SK-N-SH (cell line): ENCODE data around the gene SHLD2. TPM values are rescaled to one million over a fixed set of nuclear protein-coding genes. Genes with fewer than 3 reads are reported as not detected.
"Not testable (repeated sequence)": the region's sequence is repeated elsewhere in the genome, so short reads cannot be mapped to it uniquely, and the experiment has no call there.

Source experiments
- CTCF ChIA-PET: fragments of 300-600, 350-600 bp; formaldehyde crosslinking; extraction: SDS; loops from one replicate; lab custom pipeline; 2021; lab: Yijun Ruan, JAX
- POLR2A ChIA-PET: fragments of 350-600 bp; sonication (Branson Sonifier 250); formaldehyde crosslinking; extraction: SDS; loops from one replicate; lab custom pipeline; 2020; ENCODE audit warnings: antibody characterized with exemption, inconsistent platforms; lab: Yijun Ruan, JAX
- DNase-seq: peaks from one replicate; pipeline ENCODE4 v3.0.0; 2012
- H2AFZ ChIP-seq: fragments of 200-600 bp; sonication (generic); 2 replicates; pipeline ENCODE4 v1.8.1; 2016; ENCODE audit warnings: antibody characterized with exemption, mild to moderate bottlenecking, low read depth
- H3F3A ChIP-seq: fragments of 200-600 bp; sonication (generic); replicated peaks from 2 replicates; pipeline ENCODE3; 2016; ENCODE audit warnings: antibody characterized with exemption, mild to moderate bottlenecking; ENCODE audit not compliant: insufficient read depth
- H3K27ac ChIP-seq, 2 experiments: fragments of 200-500 bp in 1 of 2; fragments of 200-600 bp in 1 of 2; sonication (Bioruptor generic) in 1 of 2; sonication (generic), shearing (Covaris generic) in 1 of 2; 2 replicates each; pipeline versions ENCODE4 v1.5.1 to v1.6.1; 2014 to 2016; ENCODE audit warnings: low read depth in 2 of 2, inconsistent platforms in 1 of 2, low read length in 1 of 2, mild to moderate bottlenecking in 1 of 2, mixed read lengths in 1 of 2
- H3K27me3 ChIP-seq: fragments of 200-600 bp; sonication (generic), shearing (Covaris generic); 2 replicates; pipeline ENCODE4 v1.6.1; 2016; ENCODE audit warnings: mixed run types; ENCODE audit not compliant: insufficient read depth
- H3K36me3 ChIP-seq, 2 experiments: fragments of 200-500 bp in 1 of 2; fragments of 200-600 bp in 1 of 2; sonication (Bioruptor generic) in 1 of 2; sonication (generic) in 1 of 2; replicated peaks in 1 of 2; 2 replicates each; pipeline versions ENCODE3 to v1.5.1; 2014 to 2016; ENCODE audit warnings: low read length in 1 of 2, mild to moderate bottlenecking in 1 of 2; ENCODE audit not compliant: insufficient read depth in 2 of 2, control insufficient read depth in 1 of 2
- H3K4me1 ChIP-seq, 2 experiments: fragments of 200-500 bp in 1 of 2; fragments of 200-600 bp in 1 of 2; sonication (Bioruptor generic) in 1 of 2; sonication (generic), shearing (Covaris generic) in 1 of 2; 2 replicates each; pipeline versions ENCODE4 v1.5.1 to v1.6.1; 2014 to 2016; ENCODE audit warnings: low read depth in 1 of 2, low read length in 1 of 2, mixed run types in 1 of 2; ENCODE audit not compliant: insufficient read depth in 2 of 2, control insufficient read depth in 1 of 2
- H3K4me2 ChIP-seq: fragments of 200-600 bp; sonication (generic), shearing (Covaris generic); 2 replicates; pipeline ENCODE4 v1.6.1; 2017; ENCODE audit warnings: mixed run types
- H3K4me3 ChIP-seq, 2 experiments: fragments of 200-500 bp in 1 of 2; fragments of 200-600 bp in 1 of 2; sonication (Bioruptor generic) in 1 of 2; sonication (generic), shearing (Covaris generic) in 1 of 2; 2 replicates each; pipeline versions ENCODE4 v1.5.1 to v1.8.1; 2014 to 2016; ENCODE audit warnings: low read depth in 2 of 2, inconsistent platforms in 1 of 2, low read length in 1 of 2, mild to moderate bottlenecking in 1 of 2, mixed read lengths in 1 of 2, moderate library complexity in 1 of 2
- H3K79me2 ChIP-seq: fragments of 200-600 bp; sonication (generic); 2 replicates; pipeline ENCODE4 v1.8.1; 2017; ENCODE audit warnings: mild to moderate bottlenecking; ENCODE audit not compliant: insufficient read depth
- H3K9ac ChIP-seq: fragments of 200-600 bp; sonication (generic); 2 replicates; pipeline ENCODE4 v1.6.1; 2017; ENCODE audit warnings: mixed run types
- H3K9me2 ChIP-seq: fragments of 200-600 bp; sonication (generic); 2 replicates; pipeline ENCODE4 v1.6.1; 2017; ENCODE audit warnings: mixed run types
- H3K9me3 ChIP-seq: fragments of 200-600 bp; sonication (generic); 2 replicates; pipeline ENCODE4 v1.6.1; 2017; ENCODE audit warnings: mixed run types, mild to moderate bottlenecking, moderate library complexity
- H4K20me1 ChIP-seq: fragments of 200-600 bp; sonication (generic); 2 replicates; pipeline ENCODE4 v1.6.1; 2017; ENCODE audit warnings: mild to moderate bottlenecking, mixed run types; ENCODE audit not compliant: insufficient read depth
- EP300 ChIP-seq, 2 experiments: IDR thresholded peaks; 2 replicates each; pipeline versions ENCODE4 v1.4.0 to v1.6.1; 2012; ENCODE audit warnings: borderline replicate concordance in 1 of 2, low read depth in 1 of 2, low read length in 1 of 2
- FOSL2 ChIP-seq: IDR thresholded peaks from 2 replicates; pipeline ENCODE4 v1.4.0; 2012; ENCODE audit warnings: low read depth, mild to moderate bottlenecking, moderate library complexity, borderline replicate concordance
- JUND ChIP-seq: IDR thresholded peaks from 2 replicates; pipeline ENCODE4 v1.4.0; 2012
- MEF2A ChIP-seq: IDR thresholded peaks from 2 replicates; pipeline ENCODE4 v1.4.0; 2012; ENCODE audit warnings: low read depth, borderline replicate concordance
- POLR2AphosphoS5 ChIP-seq: IDR thresholded peaks from 2 replicates; pipeline ENCODE4 v1.6.1; 2012; ENCODE audit warnings: low read depth, low read length
- TCF12 ChIP-seq: IDR thresholded peaks from 2 replicates; pipeline ENCODE4 v1.4.0; 2012
- WGBS: methylation state at CpG from one replicate; pipeline ENCODE4 v1.1.6; 2017; ENCODE audit warnings: low lambda C conversion rate; 5-methylcytosine and 5-hydroxymethylcytosine counted together
- polyA plus RNA-seq, 3 experiments: library from polyadenylated mRNA; depleted of rRNA; stranded (reverse); fragments of >200 nt; gene quantifications; 2 replicates each; pipeline ENCODE4 v1.2.3, GENCODE V29; 2012
- TF ChIP-seq, protein P1 (sequence below): IDR thresholded peaks from 2 replicates; pipeline ENCODE4; 2012

Gene SHLD2
- polyA plus RNA-seq, 1 of the 3 experiments (the other 2 are of a cell fraction) = 4.7 TPM

DNA sequence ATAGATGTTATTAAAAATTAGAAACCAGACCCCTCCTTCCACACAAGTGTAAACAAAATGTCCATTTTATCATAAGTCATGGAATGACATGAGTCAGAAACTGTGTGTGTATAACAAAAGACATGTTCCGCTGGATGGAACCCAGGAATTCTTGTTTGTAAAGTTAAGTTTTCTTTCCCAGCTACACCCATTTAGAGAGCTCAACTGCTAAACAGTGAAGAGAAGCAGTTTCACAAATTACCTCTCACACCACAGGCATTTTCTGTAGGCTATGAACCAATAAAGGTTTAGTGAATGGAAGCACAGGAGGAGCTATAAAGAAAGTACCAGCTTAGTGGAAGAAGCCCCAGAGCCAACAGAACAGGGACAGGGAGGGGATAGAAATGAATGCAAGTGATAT, 12.8 kb upstream of the SHLD2 start:
- Histone ChIP-seq H3K79me2 (peaks cover 58% of the 10 kb centered on the region), H3K4me2 (peak overlapping the region; percentile 20; the same call in 1 of the 2 replicates), H3K27ac (peak overlapping the region; percentile 32 to 97), H3F3A (peaks cover 31% of the 10 kb centered on the region), H3K4me1 (peaks cover 17 to 25% of the 10 kb centered on the region in 2 experiments), H4K20me1 (peaks cover 15% of the 10 kb centered on the region)
- H3K27me3 ChIP-seq, H3K9me3 ChIP-seq, POLR2A ChIA-PET, H3K36me3 ChIP-seq, H3K9me2 ChIP-seq, H3K4me3 ChIP-seq, CTCF ChIA-PET, DNase-seq, H3K9ac ChIP-seq, H2AFZ ChIP-seq: not testable (repeated sequence)
- WGBS = 62% methylated on average over 1 of the region's 1 CpG

DNA sequence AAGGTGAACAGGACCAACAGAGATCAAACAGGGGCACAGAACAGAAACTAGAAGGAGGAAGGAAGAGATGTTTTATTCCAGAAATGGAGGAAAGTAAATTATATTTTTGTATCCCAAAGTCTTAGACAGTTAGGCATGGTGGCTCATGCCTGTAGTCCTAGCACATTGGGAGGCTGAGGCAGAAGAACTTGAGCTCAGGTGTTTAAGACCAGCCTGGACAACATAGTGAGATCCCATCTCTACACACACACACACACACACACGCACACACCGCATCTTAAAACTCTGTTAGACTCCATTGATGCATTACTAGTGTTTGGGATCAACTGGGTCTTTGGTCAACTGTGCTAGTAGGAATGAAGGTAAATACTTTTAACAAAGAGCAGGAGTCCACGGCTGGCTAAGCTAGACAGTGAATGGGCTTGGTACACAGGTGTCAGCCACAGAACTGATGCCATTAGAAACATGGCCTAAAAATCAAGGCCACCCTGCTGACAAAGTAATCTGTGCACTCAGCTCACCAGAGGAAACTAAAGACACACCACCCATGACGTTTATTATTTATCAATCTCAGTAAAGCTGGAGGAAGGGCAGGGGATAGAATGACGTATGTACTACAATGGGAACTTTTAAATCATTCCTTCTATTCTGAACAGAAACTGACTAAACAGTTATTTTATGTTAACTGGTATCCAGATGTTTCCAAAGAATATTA, 11.3 kb upstream of the SHLD2 start:
- peaks cover 31% of the 10 kb centered on the region for H3F3A ChIP-seq
- 41% methylated on average over 5 of the region's 5 CpGs for WGBS
- POLR2A ChIA-PET, H2AFZ ChIP-seq, H3K27me3 ChIP-seq, CTCF ChIA-PET, DNase-seq, H3K9me2 ChIP-seq, H3K9me3 ChIP-seq: not testable (repeated sequence)
- peak overlapping the region; percentile 71 for H3K9ac ChIP-seq
- peaks cover 65% of the 10 kb centered on the region for H3K79me2 ChIP-seq
- peaks cover 8 to 21% of the 10 kb centered on the region in 2 experiments for H3K36me3 ChIP-seq
- peak overlapping the region; percentile 55 for H3K4me2 ChIP-seq
- peak overlapping the region in 1 of 2 experiments; percentile 30; a peak in 1 of 4 replicates for H3K4me3 ChIP-seq
- H3K27ac ChIP-seq = peak overlapping the region; percentile 52 to 97
- H3K4me1 ChIP-seq = peaks cover 17 to 25% of the 10 kb centered on the region in 2 experiments
- H4K20me1 ChIP-seq = peaks cover 24% of the 10 kb centered on the region

DNA sequence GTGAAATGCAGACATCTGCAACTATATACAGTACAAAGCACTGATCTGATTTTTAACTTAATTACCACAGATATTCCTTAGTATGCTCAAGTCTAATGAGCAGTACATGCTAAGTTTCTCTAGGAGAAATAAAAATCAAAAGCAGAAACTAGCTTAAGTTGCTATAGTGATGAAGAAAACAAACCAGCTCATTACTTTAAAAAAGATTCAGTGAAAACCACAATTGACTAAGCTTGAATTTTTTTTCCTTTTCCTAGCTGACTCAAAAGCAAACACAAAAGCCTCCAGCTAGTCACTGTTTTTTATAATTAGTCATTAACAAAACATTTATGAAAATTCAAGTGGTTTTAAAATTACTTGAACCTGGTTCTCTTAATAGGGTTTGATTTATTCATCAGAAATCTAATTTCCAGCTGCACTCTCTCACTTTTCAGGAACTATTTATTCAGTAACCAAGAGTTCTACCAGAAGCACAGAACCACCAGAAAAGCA, 10.7 kb upstream of the SHLD2 start:
- peak overlapping the region; percentile 55 for H3K4me2 ChIP-seq
- H3K27ac ChIP-seq = peak overlapping the region; percentile 52 to 97
- peaks cover 66% of the 10 kb centered on the region for H3K79me2 ChIP-seq
- H3K9ac ChIP-seq = peak overlapping the region; percentile 71
- TF ChIP-seq, protein P1, sequence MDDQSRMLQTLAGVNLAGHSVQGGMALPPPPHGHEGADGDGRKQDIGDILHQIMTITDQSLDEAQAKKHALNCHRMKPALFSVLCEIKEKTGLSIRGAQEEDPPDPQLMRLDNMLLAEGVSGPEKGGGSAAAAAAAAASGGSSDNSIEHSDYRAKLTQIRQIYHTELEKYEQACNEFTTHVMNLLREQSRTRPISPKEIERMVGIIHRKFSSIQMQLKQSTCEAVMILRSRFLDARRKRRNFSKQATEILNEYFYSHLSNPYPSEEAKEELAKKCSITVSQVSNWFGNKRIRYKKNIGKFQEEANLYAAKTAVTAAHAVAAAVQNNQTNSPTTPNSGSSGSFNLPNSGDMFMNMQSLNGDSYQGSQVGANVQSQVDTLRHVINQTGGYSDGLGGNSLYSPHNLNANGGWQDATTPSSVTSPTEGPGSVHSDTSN = peak; percentile 57
- 0 out of 4 replicates have a peak, but pooled peaks of 1 of the 2 experiments have one; percentile 41 for TF ChIP-seq EP300 (IDR thresholded peaks at IDR 0.05; ENCODE audit: borderline replicate concordance in 1 of 2, low read depth in 1 of 2, low read length in 1 of 2)
- TF ChIP-seq MEF2A = 0 out of 2 replicates have a peak, but pooled peaks have one; percentile 24
- TF ChIP-seq JUND = peak; percentile 23; the same call in 1 of the 2 replicates
- peak; percentile 10; the same call in 1 of the 2 replicates for TF ChIP-seq FOSL2
- peak; percentile 30; the same call in 1 of the 2 replicates for TF ChIP-seq POLR2AphosphoS5
- peak; percentile 67 for TF ChIP-seq TCF12
- H2AFZ ChIP-seq, DNase-seq, POLR2A ChIA-PET, H3K9me3 ChIP-seq, H3K27me3 ChIP-seq, H3K9me2 ChIP-seq, CTCF ChIA-PET: not testable (repeated sequence)
- peaks cover 24% of the 10 kb centered on the region for H4K20me1 ChIP-seq
- peaks cover 13 to 24% of the 10 kb centered on the region in 2 experiments for H3K36me3 ChIP-seq
- peaks cover 31% of the 10 kb centered on the region for H3F3A ChIP-seq
- peaks cover 17 to 25% of the 10 kb centered on the region in 2 experiments for H3K4me1 ChIP-seq
- H3K4me3 ChIP-seq = peak overlapping the region in 1 of 2 experiments; percentile 30; a peak in 1 of 4 replicates
